NB4 (cell line): ENCODE measurements around the gene IFT80.

Experiments
- CTCF ChIP-seq: IDR thresholded peaks from one replicate; pipeline ENCODE4 v1.5.1; 2012; ENCODE audit warnings: low read depth, low read length
- MAX ChIP-seq: IDR thresholded peaks from 2 replicates; pipeline ENCODE4 v1.6.1; 2011; ENCODE audit warnings: low read depth, low read length

GRCh38 chr3:160400030-160400701, 1.1 kb upstream of the IFT80 start:
- no peak for TF ChIP-seq CTCF
- TF ChIP-seq MAX = no peak
